ENCODE data around the gene RTL9.

Gene RTL9

GRCh38 chrX:110341189-110342035 is 17.2 kb upstream of the RTL9 start:
- peak; percentile 33 for DNase-seq (ENCODE audit: low spot score)

- DNase-seq (ENCODE audit: low spot score) = no peak
Observed at GRCh38 chrX:110346681-110347080, 12.0 kb upstream of the RTL9 start.

- DNase-seq (ENCODE audit: low spot score) = no peak
Observed at GRCh38 chrX:110359273-110359672, 625 bp downstream of the RTL9 start.

GRCh38 chrX:110363244-110363643 is 4.6 kb downstream of the RTL9 start:
- no peak for DNase-seq (ENCODE audit: low spot score)

- no peak for DNase-seq (ENCODE audit: low spot score)
Observed at GRCh38 chrX:110373310-110373709, 14.7 kb downstream of the RTL9 start.

- no peak for DNase-seq (ENCODE audit: low spot score)
Observed at GRCh38 chrX:110374559-110374958, 15.9 kb downstream of the RTL9 start.

- DNase-seq (ENCODE audit: low spot score) = no peak
Observed at GRCh38 chrX:110381216-110381615, 22.6 kb downstream of the RTL9 start.

- DNase-seq (ENCODE audit: low spot score) = peak; percentile 44
Observed at GRCh38 chrX:110383414-110383813, 24.8 kb downstream of the RTL9 start.

GRCh38 chrX:110384490-110384889 is 25.8 kb downstream of the RTL9 start:
- peak; percentile 16 for DNase-seq (ENCODE audit: low spot score)

GRCh38 chrX:110389570-110389969 is 30.9 kb downstream of the RTL9 start:
- no peak for DNase-seq (ENCODE audit: low spot score)

GRCh38 chrX:110391086-110391485 is 32.4 kb downstream of the RTL9 start:
- DNase-seq (ENCODE audit: low spot score) = no peak

GRCh38 chrX:110394651-110395050 is 36.0 kb downstream of the RTL9 start:
- no peak for DNase-seq (ENCODE audit: low spot score)

- no peak for DNase-seq (ENCODE audit: low spot score)
Observed at GRCh38 chrX:110395877-110396276, 37.2 kb downstream of the RTL9 start.

- no peak for DNase-seq (ENCODE audit: low spot score)
Observed at GRCh38 chrX:110396735-110397134, 38.1 kb downstream of the RTL9 start.

GRCh38 chrX:110397339-110397738 is 38.7 kb downstream of the RTL9 start:
- no peak for DNase-seq (ENCODE audit: low spot score)

GRCh38 chrX:110397904-110398303 is 39.3 kb downstream of the RTL9 start:
- no peak for DNase-seq (ENCODE audit: low spot score)

- DNase-seq (ENCODE audit: low spot score) = no peak
Observed at GRCh38 chrX:110399497-110399896, 40.8 kb downstream of the RTL9 start.

GRCh38 chrX:110399966-110400365 is 41.3 kb downstream of the RTL9 start:
- DNase-seq (ENCODE audit: low spot score) = no peak

GRCh38 chrX:110401135-110401534 is 42.5 kb downstream of the RTL9 start:
- no peak for DNase-seq (ENCODE audit: low spot score)

GRCh38 chrX:110402091-110402849 is 43.6 kb downstream of the RTL9 start:
- DNase-seq (ENCODE audit: low spot score) = peak; percentile 82

GRCh38 chrX:110402850-110403221 is 44.2 kb downstream of the RTL9 start:
- no peak for DNase-seq (ENCODE audit: low spot score)

GRCh38 chrX:110403441-110404238 is 45.0 kb downstream of the RTL9 start:
- DNase-seq (ENCODE audit: low spot score) = peak; percentile 33

- DNase-seq (ENCODE audit: low spot score) = no peak
Observed at GRCh38 chrX:110404376-110404775, 45.7 kb downstream of the RTL9 start.

All from AG20443 (cell line).